BJ (cell line): ENCODE results near the gene MARCOL. TPM values are rescaled to one million over a fixed set of nuclear protein-coding genes. Genes with fewer than 3 reads are reported as not detected.

ENCODE experiments used
- CTCF ChIA-PET: fragments of 350-600 bp; formaldehyde crosslinking; extraction: SDS; loops from one replicate; lab custom pipeline; 2021; ENCODE audit warnings: antibody characterized with exemption, inconsistent platforms; lab: Yijun Ruan, JAX
- POLR2A ChIA-PET: fragments of 300-600 bp; sonication (Branson Sonifier 250); formaldehyde crosslinking; extraction: SDS; loops from one replicate; lab custom pipeline; 2021; ENCODE audit warnings: antibody characterized with exemption; lab: Charles Lee
- DNase-seq: peaks from one replicate; pipeline ENCODE4 v3.0.0-alpha.2; 2011; ENCODE audit warnings: low read depth
- H3K27me3 ChIP-seq: 2 replicates; pipeline ENCODE4 v1.6.0; 2011; ENCODE audit warnings: low read length; ENCODE audit not compliant: control insufficient read depth, insufficient read depth
- H3K36me3 ChIP-seq: 2 replicates; pipeline ENCODE4 v1.5.1; 2011; ENCODE audit warnings: low read length; ENCODE audit not compliant: control insufficient read depth, insufficient read depth
- H3K4me3 ChIP-seq: 2 replicates; pipeline ENCODE4 v1.5.1; 2011; ENCODE audit warnings: low read depth, mild to moderate bottlenecking, control low read depth, low read length
- CTCF ChIP-seq: IDR thresholded peaks from 2 replicates; pipeline ENCODE4 v1.5.1; 2011; ENCODE audit warnings: low read depth, mild to moderate bottlenecking, control low read depth, inconsistent platforms, low read length, moderate library complexity; ENCODE audit not compliant: insufficient read depth
- polyA plus RNA-seq: library from polyadenylated mRNA; depleted of rRNA; stranded (reverse); fragments of >200 nt; gene quantifications from 2 replicates; pipeline ENCODE4 v1.2.3, GENCODE V29; 2011

MARCOL gene
- polyA plus RNA-seq, 1 experiment = not detected

- CTCF ChIA-PET = no interaction called here
These were observed 8.1 kb upstream of the MARCOL start for GRCh38 chr5:148230240-148230639.

GRCh38 chr5:148237785-148238417, 424 bp upstream of the MARCOL start:
- ChIA-PET CTCF (no interaction called here), POLR2A (no interaction called here)
- no peak for TF ChIP-seq CTCF
- Histone ChIP-seq H3K36me3 (no peaks in the 10 kb centered on the region), H3K27me3 (no peaks in the 10 kb centered on the region), H3K4me3 (no peak overlapping the region)
- DNase-seq = no peak

More at GRCh38 chr5:148230240-148230639, 8.1 kb upstream of the MARCOL start:
- H3K4me3 ChIP-seq = no peak overlapping the region
- no peak for TF ChIP-seq CTCF
- DNase-seq = no peak
- POLR2A ChIA-PET = no interaction called here
- H3K36me3 ChIP-seq = no peaks in the 10 kb centered on the region
- no peaks in the 10 kb centered on the region for H3K27me3 ChIP-seq

GRCh38 chr5:148248894-148249293, 10.6 kb downstream of the MARCOL start:
- Histone ChIP-seq H3K36me3 (no peaks in the 10 kb centered on the region), H3K4me3 (no peak overlapping the region), H3K27me3 (no peaks in the 10 kb centered on the region)
- CTCF ChIA-PET = no interaction called here
- no peak for DNase-seq
- POLR2A ChIA-PET = no interaction called here
- no peak for TF ChIP-seq CTCF

GRCh38 chr5:148255456-148255855, 17.1 kb downstream of the MARCOL start:
- H3K27me3 ChIP-seq = no peaks in the 10 kb centered on the region
- DNase-seq = no peak
- ChIA-PET CTCF (no interaction called here), POLR2A (no interaction called here)
- no peaks in the 10 kb centered on the region for H3K36me3 ChIP-seq
- no peak overlapping the region for H3K4me3 ChIP-seq
- TF ChIP-seq CTCF = no peak

GRCh38 chr5:148259288-148259687, 21.0 kb downstream of the MARCOL start:
- H3K4me3 ChIP-seq = no peak overlapping the region
- CTCF ChIA-PET = no interaction called here
- no peak for TF ChIP-seq CTCF
- POLR2A ChIA-PET = no interaction called here
- H3K27me3 ChIP-seq = no peaks in the 10 kb centered on the region
- H3K36me3 ChIP-seq = no peaks in the 10 kb centered on the region
- no peak for DNase-seq
